Measurements from ENCODE around the gene LSM8. TPM values are rescaled to one million over a fixed set of nuclear protein-coding genes. Genes with fewer than 3 reads are reported as not detected.

Gene LSM8
- total RNA-seq, 2 donors from 2014 or later, result 47.9 to 61.4 TPM

DNA sequence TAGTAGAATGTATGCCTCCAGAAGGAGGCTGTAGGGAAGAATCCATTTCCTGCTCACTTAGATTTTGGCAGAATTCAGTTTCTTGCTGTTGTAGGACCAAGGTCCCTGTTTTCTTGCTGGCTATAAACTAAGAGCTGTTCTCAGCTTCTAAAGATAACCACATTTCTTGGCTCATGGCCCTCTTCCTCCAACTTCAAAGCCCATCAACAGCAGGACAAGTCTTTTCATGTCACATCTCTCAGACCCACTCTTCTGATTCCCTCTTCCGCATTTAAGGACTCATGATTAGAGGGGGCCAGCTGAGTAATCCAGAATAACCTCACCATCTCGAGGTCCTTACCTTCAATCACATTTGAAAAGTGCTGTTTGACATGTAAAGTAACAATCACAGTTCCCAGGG lies 8.2 kb upstream of the LSM8 start:
- Histone ChIP-seq H3K36me3 (ENCODE audit: control insufficient read depth, insufficient read depth, low read length) (no peaks in the 10 kb centered on the region), H3K9me3 (ENCODE audit: control insufficient read depth, low read length) (no peaks in the 10 kb centered on the region), H3K27me3 (ENCODE audit: control insufficient read depth, insufficient read depth, low read length, poor library complexity, severe bottlenecking) (no peaks in the 10 kb centered on the region), H3K4me1 (ENCODE audit: control insufficient read depth, insufficient read depth, low read length) (no peaks in the 10 kb centered on the region), H3K9ac (ENCODE audit: extremely low read depth, low read length, poor library complexity, severe bottlenecking) (no peak overlapping the region), H3K4me3 (ENCODE audit: low read length) (no peak overlapping the region), H3K27ac (ENCODE audit: low read depth, low read length) (no peak overlapping the region)
- no peak overlapping the region for H3K4me3 Mint-ChIP-seq
- TF ChIP-seq, protein P1, sequence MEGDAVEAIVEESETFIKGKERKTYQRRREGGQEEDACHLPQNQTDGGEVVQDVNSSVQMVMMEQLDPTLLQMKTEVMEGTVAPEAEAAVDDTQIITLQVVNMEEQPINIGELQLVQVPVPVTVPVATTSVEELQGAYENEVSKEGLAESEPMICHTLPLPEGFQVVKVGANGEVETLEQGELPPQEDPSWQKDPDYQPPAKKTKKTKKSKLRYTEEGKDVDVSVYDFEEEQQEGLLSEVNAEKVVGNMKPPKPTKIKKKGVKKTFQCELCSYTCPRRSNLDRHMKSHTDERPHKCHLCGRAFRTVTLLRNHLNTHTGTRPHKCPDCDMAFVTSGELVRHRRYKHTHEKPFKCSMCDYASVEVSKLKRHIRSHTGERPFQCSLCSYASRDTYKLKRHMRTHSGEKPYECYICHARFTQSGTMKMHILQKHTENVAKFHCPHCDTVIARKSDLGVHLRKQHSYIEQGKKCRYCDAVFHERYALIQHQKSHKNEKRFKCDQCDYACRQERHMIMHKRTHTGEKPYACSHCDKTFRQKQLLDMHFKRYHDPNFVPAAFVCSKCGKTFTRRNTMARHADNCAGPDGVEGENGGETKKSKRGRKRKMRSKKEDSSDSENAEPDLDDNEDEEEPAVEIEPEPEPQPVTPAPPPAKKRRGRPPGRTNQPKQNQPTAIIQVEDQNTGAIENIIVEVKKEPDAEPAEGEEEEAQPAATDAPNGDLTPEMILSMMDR (conservative IDR thresholded peaks at IDR 0.05), result no peak
- H3K4me1 Mint-ChIP-seq, result peaks cover 7% of the 10 kb centered on the region
- no peak for DNase-seq
- H3K9me3 Mint-ChIP-seq, result no peaks in the 10 kb centered on the region
- WGBS, 2 experiments (ENCODE audit: insufficient coverage in 1 of 2, insufficient read length in 1 of 2), result 88% methylated on average over 2 of the region's 2 CpGs; no CpG with 5 or more reads in 1 of the 2 experiments
- no peaks in the 10 kb centered on the region for H3K36me3 Mint-ChIP-seq (ENCODE audit: low read depth)
- H3K27me3 Mint-ChIP-seq (ENCODE audit: insufficient read depth), result no peaks in the 10 kb centered on the region
- H3K27ac Mint-ChIP-seq, result no peak overlapping the region

DNA sequence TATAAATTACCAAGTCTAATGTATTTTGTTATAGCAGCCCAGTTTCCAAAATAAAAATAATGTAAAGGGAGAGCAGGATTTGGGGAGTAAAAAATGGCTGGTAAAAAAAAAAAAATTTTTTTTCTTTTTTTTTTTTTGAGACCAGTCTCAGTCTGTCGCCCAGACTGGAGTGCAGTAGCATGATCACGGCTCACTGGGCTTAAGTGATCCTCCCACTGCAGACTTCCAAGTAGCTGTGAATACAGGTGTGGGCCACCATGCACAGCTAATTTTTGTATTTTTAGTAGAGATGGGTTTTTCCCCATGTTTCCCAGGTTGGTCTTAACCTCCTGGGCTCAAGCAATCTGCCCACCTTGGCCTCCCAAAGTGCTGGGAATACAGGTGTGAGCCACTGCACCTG lies 4.8 kb upstream of the LSM8 start:
- Mint-ChIP-seq H3K27me3 (ENCODE audit: insufficient read depth) (no peaks in the 10 kb centered on the region), H3K36me3 (ENCODE audit: low read depth) (no peaks in the 10 kb centered on the region), H3K4me3 (no peak overlapping the region), H3K4me1 (peaks cover 9% of the 10 kb centered on the region), H3K9me3 (no peaks in the 10 kb centered on the region), H3K27ac (no peak overlapping the region)
- TF ChIP-seq, protein P1 (conservative IDR thresholded peaks at IDR 0.05), result no peak
- H3K36me3 ChIP-seq (ENCODE audit: control insufficient read depth, insufficient read depth, low read length), result no peaks in the 10 kb centered on the region
- no peaks in the 10 kb centered on the region for H3K27me3 ChIP-seq (ENCODE audit: control insufficient read depth, insufficient read depth, low read length, poor library complexity, severe bottlenecking)
- no peak overlapping the region for H3K9ac ChIP-seq (ENCODE audit: extremely low read depth, low read length, poor library complexity, severe bottlenecking)
- no peaks in the 10 kb centered on the region for H3K4me1 ChIP-seq (ENCODE audit: control insufficient read depth, insufficient read depth, low read length)
- no peaks in the 10 kb centered on the region for H3K9me3 ChIP-seq (ENCODE audit: control insufficient read depth, low read length)
- H3K4me3 ChIP-seq (ENCODE audit: low read length), result no peak overlapping the region
- no peak for DNase-seq
- WGBS, 2 experiments (ENCODE audit: insufficient coverage in 1 of 2, insufficient read length in 1 of 2), result 100% methylated on average over 2 of the region's 2 CpGs; no CpG with 5 or more reads in 1 of the 2 experiments
- H3K27ac ChIP-seq (ENCODE audit: low read depth, low read length), result no peak overlapping the region

DNA sequence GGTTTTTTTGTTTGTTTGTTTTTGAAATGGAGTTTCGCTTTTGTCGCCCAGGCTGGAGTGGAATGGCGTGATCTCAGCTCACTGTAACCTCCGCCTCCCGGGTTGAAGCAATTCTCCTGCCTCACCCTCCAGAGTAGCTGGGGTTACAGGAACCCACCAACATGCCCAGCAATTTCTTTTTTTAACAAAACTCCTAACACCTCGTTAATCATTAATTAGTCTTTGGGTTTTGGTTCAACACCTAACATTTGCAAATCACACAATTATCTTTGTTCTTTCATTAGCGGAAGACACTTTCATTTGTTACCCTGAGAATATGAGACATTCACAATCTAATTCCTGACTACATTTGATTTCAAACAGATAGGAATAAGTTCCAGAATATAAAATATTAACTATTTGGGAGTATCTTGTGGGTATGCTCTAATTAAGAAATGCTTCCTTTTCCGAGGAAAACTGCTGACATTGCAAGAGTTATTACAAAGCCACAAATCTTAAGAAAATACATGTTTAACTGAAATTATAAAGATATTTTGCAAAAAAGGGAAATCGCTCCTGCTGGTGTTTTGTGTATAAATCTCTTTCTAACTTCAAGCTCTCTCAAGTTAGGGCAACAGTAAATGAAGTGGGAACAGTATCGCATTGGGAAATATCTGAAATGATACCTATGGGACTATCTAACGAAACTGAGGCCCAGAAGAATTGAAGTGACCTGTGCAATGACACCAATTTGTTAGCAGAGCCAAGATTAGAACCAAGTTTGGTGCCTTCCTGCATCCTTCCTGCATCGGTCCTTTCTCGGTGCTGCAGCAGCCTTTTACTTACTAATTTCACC lies 1.2 kb upstream of the LSM8 start:
- Mint-ChIP-seq H3K4me3 (peak overlapping the region; percentile 82), H3K27me3 (ENCODE audit: insufficient read depth) (no peaks in the 10 kb centered on the region), H3K9me3 (no peaks in the 10 kb centered on the region), H3K4me1 (peaks cover 21% of the 10 kb centered on the region), H3K27ac (peak overlapping the region; percentile 99), H3K36me3 (ENCODE audit: low read depth) (peaks cover 24% of the 10 kb centered on the region)
- Histone ChIP-seq H3K36me3 (ENCODE audit: control insufficient read depth, insufficient read depth, low read length) (peaks cover 27% of the 10 kb centered on the region), H3K9ac (ENCODE audit: extremely low read depth, low read length, poor library complexity, severe bottlenecking) (peak overlapping the region; percentile 89), H3K27me3 (ENCODE audit: control insufficient read depth, insufficient read depth, low read length, poor library complexity, severe bottlenecking) (no peaks in the 10 kb centered on the region), H3K4me1 (ENCODE audit: control insufficient read depth, insufficient read depth, low read length) (no peaks in the 10 kb centered on the region), H3K9me3 (ENCODE audit: control insufficient read depth, low read length) (no peaks in the 10 kb centered on the region), H3K4me3 (ENCODE audit: low read length) (peak overlapping the region; percentile 96), H3K27ac (ENCODE audit: low read depth, low read length) (no peak overlapping the region)
- no peak for DNase-seq
- TF ChIP-seq, protein P1 (conservative IDR thresholded peaks at IDR 0.05), result no peak
- WGBS, 2 experiments (ENCODE audit: insufficient coverage in 1 of 2, insufficient read length in 1 of 2), result 80 to 83% methylated on average over 11 to 12 of the region's 13 CpGs
